ENCODE results near the gene MORN4.
"Not testable (repeated sequence)": the region's sequence is repeated elsewhere in the genome, so short reads cannot be mapped to it uniquely, and the experiment has no call there.

The MORN4 gene

GRCh38 chr10:97580421-97581367, 52.6 kb downstream of the MORN4 start:
- DNase-seq, result no peak
- in situ Hi-C loops (cut with HindIII; ENCODE audit: low pct_ligation_motif_present, low pct_unique_long_range_greater_than_20kb, low sequenced_read_pairs), result no loop called here

GRCh38 chr10:97578171-97578844, 55.0 kb downstream of the MORN4 start:
- DNase-seq, result no peak
- in situ Hi-C loops (cut with HindIII; ENCODE audit: low pct_ligation_motif_present, low pct_unique_long_range_greater_than_20kb, low sequenced_read_pairs), result no loop called here

GRCh38 chr10:97577701-97578100, 55.6 kb downstream of the MORN4 start:
- DNase-seq, result no peak
- in situ Hi-C loops (cut with HindIII; ENCODE audit: low pct_ligation_motif_present, low pct_unique_long_range_greater_than_20kb, low sequenced_read_pairs), result no loop called here

GRCh38 chr10:97576487-97576886, 56.8 kb downstream of the MORN4 start:
- DNase-seq; in situ Hi-C loops (cut with HindIII; ENCODE audit: low pct_ligation_motif_present, low pct_unique_long_range_greater_than_20kb, low sequenced_read_pairs): not testable (repeated sequence)

GRCh38 chr10:97575127-97575668, 58.1 kb downstream of the MORN4 start:
- DNase-seq, result peak; percentile 81
- in situ Hi-C loops (cut with HindIII; ENCODE audit: low pct_ligation_motif_present, low pct_unique_long_range_greater_than_20kb, low sequenced_read_pairs), result no loop called here

GRCh38 chr10:97574374-97575126, 58.8 kb downstream of the MORN4 start:
- in situ Hi-C loops (cut with HindIII; ENCODE audit: low pct_ligation_motif_present, low pct_unique_long_range_greater_than_20kb, low sequenced_read_pairs), result no loop called here
- DNase-seq, result peak; percentile 100

- DNase-seq, result no peak
- in situ Hi-C loops (cut with HindIII; ENCODE audit: low pct_ligation_motif_present, low pct_unique_long_range_greater_than_20kb, low sequenced_read_pairs), result no loop called here
Observed at GRCh38 chr10:97573672-97574071, 59.6 kb downstream of the MORN4 start.

- DNase-seq, result peak; percentile 57
- in situ Hi-C loops (cut with HindIII; ENCODE audit: low pct_ligation_motif_present, low pct_unique_long_range_greater_than_20kb, low sequenced_read_pairs), result no loop called here
Observed at GRCh38 chr10:97573021-97573420, 60.3 kb downstream of the MORN4 start.

- peak; percentile 90 for DNase-seq
- in situ Hi-C loops (cut with HindIII; ENCODE audit: low pct_ligation_motif_present, low pct_unique_long_range_greater_than_20kb, low sequenced_read_pairs), result no loop called here
Observed at GRCh38 chr10:97572214-97572989, 60.9 kb downstream of the MORN4 start, which contains the start of gene ANKRD2. Gene ANKRD2, plus strand, starts transcription at chr10:97572779. Its CDS starts 10 bp downstream, at chr10:97572789.

GRCh38 chr10:97571622-97572021, 61.7 kb downstream of the MORN4 start:
- in situ Hi-C loops (cut with HindIII; ENCODE audit: low pct_ligation_motif_present, low pct_unique_long_range_greater_than_20kb, low sequenced_read_pairs), result no loop called here

GRCh38 chr10:97570789-97571471, 62.4 kb downstream of the MORN4 start:
- no peak for DNase-seq
- in situ Hi-C loops (cut with HindIII; ENCODE audit: low pct_ligation_motif_present, low pct_unique_long_range_greater_than_20kb, low sequenced_read_pairs), result no loop called here

More at GRCh38 chr10:97571622-97572021, 61.7 kb downstream of the MORN4 start:
- DNase-seq, result peak; percentile 30

GRCh38 chr10:97570146-97570788, 63.0 kb downstream of the MORN4 start:
- in situ Hi-C loops (cut with HindIII; ENCODE audit: low pct_ligation_motif_present, low pct_unique_long_range_greater_than_20kb, low sequenced_read_pairs), result no loop called here
- no peak for DNase-seq

- in situ Hi-C loops (cut with HindIII; ENCODE audit: low pct_ligation_motif_present, low pct_unique_long_range_greater_than_20kb, low sequenced_read_pairs), result no loop called here
- DNase-seq, result no peak
Observed at GRCh38 chr10:97567891-97568290, 65.4 kb downstream of the MORN4 start.

GRCh38 chr10:97566336-97566996, 66.8 kb downstream of the MORN4 start:
- in situ Hi-C loops (cut with HindIII; ENCODE audit: low pct_ligation_motif_present, low pct_unique_long_range_greater_than_20kb, low sequenced_read_pairs), result no loop called here
- DNase-seq, result no peak

- DNase-seq, result no peak
- in situ Hi-C loops (cut with HindIII; ENCODE audit: low pct_ligation_motif_present, low pct_unique_long_range_greater_than_20kb, low sequenced_read_pairs), result no loop called here
Observed at GRCh38 chr10:97564776-97565175, 68.5 kb downstream of the MORN4 start.
